ENCODE measurements around the gene CBLN3. TPM values are rescaled to one million over a fixed set of nuclear protein-coding genes. Genes with fewer than 3 reads are reported as not detected.

Gene CBLN3
- total RNA-seq, 4 donors from 2014 or later, result 1.7 to 3.4 (median 2.3) TPM

DNA sequence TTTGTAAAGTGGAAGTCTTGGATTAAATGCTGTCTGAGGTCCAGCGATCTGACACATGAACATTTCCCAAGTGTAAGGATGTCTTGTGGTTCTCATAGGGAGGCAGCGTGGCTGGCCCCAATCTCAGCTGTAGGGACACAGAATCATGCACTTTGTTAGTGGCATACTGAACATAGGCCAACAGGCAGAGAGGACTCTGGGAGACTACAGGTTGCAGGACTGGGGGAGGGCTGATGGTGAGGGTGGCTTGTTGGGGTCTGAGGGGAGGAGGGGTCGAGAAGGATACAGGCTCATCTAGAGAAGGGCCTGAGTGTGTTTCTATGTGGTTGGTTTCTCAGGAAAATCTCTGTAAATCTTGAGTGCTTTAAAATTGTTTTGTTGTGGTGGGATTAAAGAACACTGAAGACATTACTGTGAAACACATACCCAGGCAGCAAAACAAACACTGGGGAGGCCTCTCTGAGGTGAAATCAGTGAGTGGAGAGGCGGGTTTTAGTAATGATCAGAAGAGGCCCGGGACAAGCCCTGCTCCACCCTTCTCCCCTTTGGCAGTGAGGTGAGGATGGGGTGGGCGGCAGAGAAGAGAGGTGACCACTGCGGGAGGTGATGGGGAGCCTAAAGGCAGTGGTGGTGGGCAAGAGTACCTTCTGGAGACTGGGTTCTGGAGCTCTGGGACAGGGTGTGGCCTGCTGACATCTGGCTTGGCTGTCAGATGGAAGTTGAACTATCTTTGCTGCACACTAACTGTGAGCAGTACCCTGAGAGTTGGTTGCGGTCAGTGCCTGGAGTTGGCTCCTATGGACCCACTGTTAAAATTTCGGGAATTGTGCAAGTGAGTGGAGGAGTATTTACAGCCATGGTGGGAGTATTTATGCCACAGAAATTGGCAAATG lies 27.4 kb downstream of the CBLN3 start:
- peaks cover 34 to 65% of the 10 kb centered on the region in 2 donors for H3K4me1 ChIP-seq
- H3K27me3 ChIP-seq, result no peaks in the 10 kb centered on the region
- DNase-seq, result peak in 1 of 2 donors; percentile 21
- H3K4me3 ChIP-seq (replicated peaks in 1 of 3), result no peak overlapping the region
- peak overlapping the region; percentile 38 to 69 (median 59) for H3K27ac ChIP-seq
- H3K9me3 ChIP-seq, result no peaks in the 10 kb centered on the region
- no peaks in the 10 kb centered on the region for H3K36me3 ChIP-seq
- intact Hi-C loops (cut with DNase I), result no loop called here
- TF ChIP-seq, protein P1, sequence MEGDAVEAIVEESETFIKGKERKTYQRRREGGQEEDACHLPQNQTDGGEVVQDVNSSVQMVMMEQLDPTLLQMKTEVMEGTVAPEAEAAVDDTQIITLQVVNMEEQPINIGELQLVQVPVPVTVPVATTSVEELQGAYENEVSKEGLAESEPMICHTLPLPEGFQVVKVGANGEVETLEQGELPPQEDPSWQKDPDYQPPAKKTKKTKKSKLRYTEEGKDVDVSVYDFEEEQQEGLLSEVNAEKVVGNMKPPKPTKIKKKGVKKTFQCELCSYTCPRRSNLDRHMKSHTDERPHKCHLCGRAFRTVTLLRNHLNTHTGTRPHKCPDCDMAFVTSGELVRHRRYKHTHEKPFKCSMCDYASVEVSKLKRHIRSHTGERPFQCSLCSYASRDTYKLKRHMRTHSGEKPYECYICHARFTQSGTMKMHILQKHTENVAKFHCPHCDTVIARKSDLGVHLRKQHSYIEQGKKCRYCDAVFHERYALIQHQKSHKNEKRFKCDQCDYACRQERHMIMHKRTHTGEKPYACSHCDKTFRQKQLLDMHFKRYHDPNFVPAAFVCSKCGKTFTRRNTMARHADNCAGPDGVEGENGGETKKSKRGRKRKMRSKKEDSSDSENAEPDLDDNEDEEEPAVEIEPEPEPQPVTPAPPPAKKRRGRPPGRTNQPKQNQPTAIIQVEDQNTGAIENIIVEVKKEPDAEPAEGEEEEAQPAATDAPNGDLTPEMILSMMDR (IDR thresholded peaks at IDR 0.05), result no peak
- TF ChIP-seq POLR2A (IDR thresholded peaks at IDR 0.05), result no peak
- WGBS, 2 donors, result 43 to 46% methylated on average over 9 of the region's 9 CpGs

DNA sequence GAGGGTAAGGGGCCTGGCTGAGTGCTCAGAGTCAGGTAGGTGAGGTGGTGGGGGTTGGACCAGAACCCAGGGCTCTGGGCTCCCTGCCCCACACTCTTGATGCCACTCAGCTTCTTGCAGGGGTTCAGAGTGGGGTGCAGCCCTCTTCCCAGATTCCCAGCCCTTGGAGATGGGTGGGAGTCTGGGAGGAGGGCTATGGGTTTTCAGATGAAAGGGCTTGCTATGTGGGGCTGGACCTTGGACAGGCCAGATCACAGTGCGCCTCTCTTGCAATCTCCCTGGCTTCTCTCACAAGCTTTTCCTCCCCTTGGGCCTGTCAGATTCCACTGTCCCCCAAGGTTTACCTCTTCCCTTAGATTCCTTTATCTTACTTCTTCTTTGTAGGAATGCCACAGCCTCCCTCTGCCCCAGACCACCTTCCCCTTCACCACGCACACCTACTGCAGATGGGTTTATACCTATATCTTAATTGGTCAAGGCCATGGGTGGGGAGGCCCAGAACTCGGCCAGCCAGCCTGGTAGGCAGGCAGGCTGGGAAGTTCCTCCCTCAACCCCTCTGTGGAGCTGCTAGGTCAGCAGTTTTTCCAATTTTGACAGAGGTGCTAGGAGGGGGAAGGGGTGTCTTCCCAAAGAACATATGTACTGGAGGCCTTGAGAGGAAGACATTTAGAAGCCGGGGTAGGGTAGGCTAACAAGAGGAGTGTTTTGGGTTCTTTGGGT lies 29.3 kb downstream of the CBLN3 start:
- peaks cover 34 to 65% of the 10 kb centered on the region in 2 donors for H3K4me1 ChIP-seq
- H3K9me3 ChIP-seq, result no peaks in the 10 kb centered on the region
- H3K27ac ChIP-seq, result peak overlapping the region in 2 of 3 donors; percentile 77 to 83
- DNase-seq, result no peak
- no peaks in the 10 kb centered on the region for H3K36me3 ChIP-seq
- TF ChIP-seq POLR2A (IDR thresholded peaks at IDR 0.05), result no peak
- TF ChIP-seq, protein P1 (IDR thresholded peaks at IDR 0.05), result no peak
- 48 to 50% methylated on average over 4 of the region's 4 CpGs for WGBS, 2 donors
- intact Hi-C loops (cut with DNase I), result no loop called here
- peak overlapping the region in 1 of 3 donors; percentile 60 for H3K4me3 ChIP-seq (replicated peaks in 1 of 3)
- H3K27me3 ChIP-seq, result no peaks in the 10 kb centered on the region

DNA sequence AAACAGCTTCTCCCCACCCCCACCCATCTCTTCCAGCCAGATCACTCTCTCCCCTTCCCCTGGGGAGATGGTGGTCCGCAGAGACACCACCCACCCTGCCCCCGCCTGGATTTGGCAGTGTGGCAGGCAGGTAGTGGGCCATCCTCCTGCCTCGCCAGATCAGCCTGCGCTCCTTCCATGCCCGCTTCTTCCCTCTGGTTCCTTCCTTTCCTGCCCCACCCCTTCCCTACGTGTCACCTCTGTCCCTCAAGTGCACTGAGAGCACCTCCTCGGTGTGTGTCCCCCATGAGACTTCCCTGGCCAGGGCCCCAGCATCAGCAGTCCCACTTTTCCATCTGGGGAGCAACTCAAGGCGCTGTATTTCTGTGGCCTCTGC lies 30.0 kb downstream of the CBLN3 start:
- Histone ChIP-seq H3K9me3 (no peaks in the 10 kb centered on the region), H3K4me3 (replicated peaks in 1 of 3) (peak overlapping the region; percentile 45 to 65 (median 60)), H3K36me3 (no peaks in the 10 kb centered on the region), H3K4me1 (peaks cover 34 to 62% of the 10 kb centered on the region in 2 donors), H3K27ac (peak overlapping the region in 2 of 3 donors; percentile 77 to 83), H3K27me3 (no peaks in the 10 kb centered on the region)
- intact Hi-C loops (cut with DNase I), result no loop called here
- 14 to 15% methylated on average over 8 of the region's 8 CpGs for WGBS, 2 donors
- TF ChIP-seq, protein P1 (IDR thresholded peaks at IDR 0.05), result no peak
- no peak for TF ChIP-seq POLR2A (IDR thresholded peaks at IDR 0.05)
- peak in 1 of 2 donors; percentile 24 for DNase-seq

DNA sequence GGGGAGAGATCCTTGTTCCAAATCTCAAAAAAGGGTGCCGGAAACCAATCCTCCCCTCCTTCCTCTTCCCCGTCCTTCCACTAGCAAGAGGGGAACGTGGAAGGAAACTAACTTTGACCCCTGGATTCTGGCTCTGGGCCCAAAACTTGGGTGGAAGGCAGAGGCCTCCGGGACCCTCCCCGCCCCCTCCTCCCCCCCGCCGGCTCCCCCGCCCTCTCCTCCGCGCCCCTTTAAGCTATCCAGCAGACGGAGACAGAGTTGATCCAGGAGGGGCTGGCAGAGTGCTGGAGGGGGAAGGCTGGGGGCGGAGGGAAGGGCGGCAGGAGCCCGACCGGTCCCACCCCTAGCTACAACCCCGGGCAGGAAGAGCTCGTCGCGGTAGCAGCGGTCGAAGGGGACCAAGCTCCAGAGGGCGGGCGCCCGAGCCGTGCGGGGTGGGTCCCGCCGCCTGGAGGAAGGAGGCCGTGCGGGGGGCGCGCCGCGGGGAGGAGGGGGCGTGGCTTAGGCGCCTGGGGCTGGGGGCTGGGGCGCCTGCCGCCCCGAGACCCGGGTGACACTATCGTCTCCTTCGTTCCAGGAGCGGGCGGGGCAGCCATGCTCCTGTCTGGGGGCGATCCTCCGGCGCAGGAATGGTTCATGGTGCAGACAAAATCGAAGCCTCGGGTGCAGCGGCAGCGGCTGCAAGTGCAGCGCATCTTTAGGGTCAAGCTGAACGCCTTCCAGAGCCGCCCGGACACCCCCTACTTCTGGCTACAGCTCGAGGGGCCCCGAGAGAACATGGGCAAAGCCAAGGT lies 30.6 kb downstream of the CBLN3 start, which contains the start of gene NYNRIN:
NYNRIN (plus strand) TSS at position 351 of the 794 bp plus-strand sequence; CDS start at position 595, 244 bp downstream.
- H3K36me3 ChIP-seq, result no peaks in the 10 kb centered on the region
- H3K27me3 ChIP-seq, result no peaks in the 10 kb centered on the region
- H3K4me1 ChIP-seq, result peaks cover 34 to 56% of the 10 kb centered on the region in 2 donors
- intact Hi-C loops (cut with DNase I), result no loop called here
- H3K27ac ChIP-seq, result peak within 1 kb of the TSS; percentile 42 to 83 (median 77)
- no peaks in the 10 kb centered on the region for H3K9me3 ChIP-seq
- TF ChIP-seq POLR2A (IDR thresholded peaks at IDR 0.05), result peak in 1 of 2 donors; percentile 36
- TF ChIP-seq, protein P1 (IDR thresholded peaks at IDR 0.05), result no peak
- WGBS, 2 donors, result 11 to 28% methylated on average over 4 to 7 of the region's 57 CpGs
- peak; percentile 53 to 59 for DNase-seq
- H3K4me3 ChIP-seq (replicated peaks in 1 of 3), result peak within 1 kb of the TSS; percentile 45 to 65 (median 60)
